HG02588 (cell line): Measurements from ENCODE around the gene PCED1B.

Experiments
- ATAC-seq: cut with Tn5 transposase; IDR thresholded peaks from one replicate; pipeline ENCODE4 v1.9.1; 2021; ENCODE audit warnings: mild to moderate bottlenecking, moderate library complexity; ENCODE audit not compliant: unreplicated experiment

PCED1B gene

DNA sequence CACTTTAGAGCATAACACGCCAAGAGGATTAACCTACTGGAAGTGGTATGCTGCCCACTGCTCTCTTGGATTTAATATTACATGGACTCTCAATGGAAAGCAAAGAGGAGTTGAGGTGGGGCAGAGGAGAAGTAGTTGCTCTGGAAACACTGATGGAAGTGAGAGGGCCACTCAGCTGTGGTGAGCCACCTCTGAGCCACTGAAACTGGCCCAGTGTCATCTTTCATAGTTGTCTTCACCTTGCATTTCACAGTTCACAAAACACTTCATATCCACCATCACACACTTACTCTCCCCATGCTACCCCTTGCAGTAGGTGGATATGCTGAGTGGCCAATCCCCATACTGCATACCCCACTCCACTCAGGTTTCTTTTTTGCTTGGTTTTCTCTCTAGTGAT, 12.2 kb upstream of the PCED1B start:
- no peak for ATAC-seq

DNA sequence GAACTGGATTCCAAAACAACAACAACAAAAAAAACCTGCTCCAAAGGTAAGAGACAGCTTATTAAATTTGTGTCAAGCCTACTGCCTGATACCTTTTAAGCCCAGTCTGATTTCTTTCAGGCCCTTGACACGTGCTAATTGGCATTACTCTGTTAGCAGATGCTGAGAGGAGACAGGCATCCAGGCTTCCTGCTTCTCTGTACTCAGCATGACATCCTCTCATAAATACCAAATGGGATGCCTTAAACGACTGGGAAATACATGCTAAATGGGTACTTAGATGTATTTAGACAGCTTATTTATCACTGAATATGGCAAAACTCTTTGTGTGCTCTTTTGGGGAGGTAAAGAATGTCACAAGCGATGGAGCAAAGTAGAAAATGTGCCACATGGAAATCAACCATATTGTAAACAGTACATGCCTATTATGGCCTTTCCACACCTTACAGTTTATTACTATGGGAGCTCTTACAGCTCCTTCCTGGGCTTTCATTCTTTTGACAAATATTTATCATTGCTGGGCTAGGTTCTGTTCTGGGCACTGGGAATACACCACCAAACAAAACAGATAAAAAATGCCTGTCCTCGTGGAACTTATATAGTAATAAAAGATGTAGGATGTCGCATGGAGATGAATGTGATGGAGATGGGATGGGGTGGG, 11.5 kb upstream of the PCED1B start:
- ATAC-seq: no peak

DNA sequence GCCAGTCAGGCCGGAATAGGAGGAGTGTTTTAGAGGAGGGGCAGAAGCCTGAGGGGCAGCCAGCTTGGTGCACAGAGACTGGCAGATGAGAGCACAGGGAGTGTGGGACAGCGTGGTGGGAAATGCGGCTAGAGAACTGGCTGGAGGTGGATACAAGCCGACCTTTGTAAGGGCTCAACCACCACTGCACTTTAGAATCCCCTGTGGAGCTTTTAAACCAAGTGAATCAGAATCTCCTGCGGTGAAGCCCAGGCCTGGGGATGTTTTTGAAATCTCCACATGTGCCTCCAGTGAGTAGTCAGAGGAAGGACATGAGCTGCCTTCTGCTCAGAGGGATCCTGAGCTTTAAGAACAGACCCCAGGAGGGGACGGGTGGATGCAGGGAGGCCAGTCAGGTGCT, 10.9 kb upstream of the PCED1B start:
- no peak for ATAC-seq

DNA sequence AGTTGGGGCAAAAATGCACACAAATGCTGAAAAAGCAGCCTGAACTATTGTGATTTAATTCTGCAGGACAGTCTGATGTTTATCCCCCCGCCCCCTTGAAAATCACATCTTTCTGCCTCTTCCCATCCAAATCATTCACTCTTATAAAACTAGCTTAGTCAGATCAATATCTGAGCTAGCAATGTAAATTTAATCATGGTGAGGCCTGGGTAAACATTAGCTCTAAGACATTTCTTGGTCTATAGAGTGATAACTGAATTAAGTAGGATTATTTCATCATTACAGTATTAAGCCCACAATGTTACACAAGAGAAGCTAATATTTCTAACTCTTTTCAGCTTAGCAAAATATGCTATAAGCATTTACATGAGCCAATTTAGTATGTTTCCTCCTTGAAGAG, 9.1 kb upstream of the PCED1B start:
- ATAC-seq: no peak

DNA sequence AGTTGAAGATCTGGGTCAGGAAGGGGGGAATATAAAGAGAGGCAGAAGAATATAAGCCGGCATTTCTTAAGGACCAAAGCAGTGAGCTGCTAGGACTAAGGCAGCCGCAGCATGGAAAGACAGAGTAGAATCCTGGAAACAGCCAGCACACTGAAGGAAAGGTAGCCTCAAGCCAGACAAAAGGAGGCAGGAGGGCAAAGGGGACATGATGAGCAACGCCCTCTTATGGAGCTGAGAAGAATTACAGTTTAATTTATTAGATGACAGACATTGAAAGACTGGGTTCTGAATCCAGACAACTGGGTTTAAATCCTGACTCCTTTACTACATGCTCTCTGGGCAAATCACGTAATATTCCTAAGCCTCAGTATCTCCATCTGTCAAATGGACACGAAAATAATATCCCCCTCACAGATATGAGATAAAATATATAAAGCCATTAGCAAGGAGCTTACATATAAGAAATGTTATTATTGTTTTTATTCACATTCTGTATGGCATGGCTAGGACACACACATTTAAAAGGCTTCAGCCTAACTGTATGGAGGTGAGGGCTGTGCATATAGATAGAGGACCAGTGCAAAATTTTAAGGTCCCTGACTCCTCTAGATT, 8.1 kb upstream of the PCED1B start:
- ATAC-seq: no peak

DNA sequence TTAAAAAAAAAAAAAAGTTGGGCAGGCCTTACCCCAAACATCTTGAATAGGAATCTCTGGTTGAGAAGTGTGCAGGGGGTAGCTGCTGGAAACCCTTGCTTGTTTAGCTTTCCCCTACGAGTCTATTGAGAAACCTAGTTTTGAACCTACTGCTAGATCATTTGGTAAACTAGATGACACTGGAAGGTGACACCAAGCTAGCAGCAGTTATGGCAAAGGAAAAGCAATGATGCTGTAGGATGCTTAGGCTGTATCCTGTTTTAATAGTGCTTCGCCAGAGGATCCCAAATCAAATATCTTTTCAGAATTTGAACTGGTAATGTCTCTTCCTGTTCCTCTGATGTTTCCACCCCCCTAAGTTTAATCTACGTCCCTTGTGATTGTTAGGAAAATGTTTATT, 5.5 kb upstream of the PCED1B start:
- no peak for ATAC-seq

DNA sequence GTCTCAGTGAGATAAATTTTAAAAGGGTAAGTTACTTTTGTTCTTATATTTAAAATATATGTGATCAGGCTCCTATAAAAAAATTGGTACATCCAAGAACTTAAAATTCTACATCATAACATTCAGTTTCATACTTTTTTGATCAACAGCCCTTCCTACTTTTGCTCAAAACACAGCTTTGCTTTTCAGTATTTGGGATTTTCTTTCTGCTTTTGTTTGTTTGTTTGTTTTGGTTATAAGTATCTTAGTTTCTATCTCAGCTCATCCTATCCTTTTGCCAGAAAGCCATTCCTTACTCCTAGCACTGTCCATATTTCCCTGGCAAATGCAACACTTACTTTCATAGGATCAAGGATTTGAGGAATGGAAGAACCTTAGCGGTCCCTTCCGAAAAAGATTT, 4.7 kb upstream of the PCED1B start:
- no peak for ATAC-seq

DNA sequence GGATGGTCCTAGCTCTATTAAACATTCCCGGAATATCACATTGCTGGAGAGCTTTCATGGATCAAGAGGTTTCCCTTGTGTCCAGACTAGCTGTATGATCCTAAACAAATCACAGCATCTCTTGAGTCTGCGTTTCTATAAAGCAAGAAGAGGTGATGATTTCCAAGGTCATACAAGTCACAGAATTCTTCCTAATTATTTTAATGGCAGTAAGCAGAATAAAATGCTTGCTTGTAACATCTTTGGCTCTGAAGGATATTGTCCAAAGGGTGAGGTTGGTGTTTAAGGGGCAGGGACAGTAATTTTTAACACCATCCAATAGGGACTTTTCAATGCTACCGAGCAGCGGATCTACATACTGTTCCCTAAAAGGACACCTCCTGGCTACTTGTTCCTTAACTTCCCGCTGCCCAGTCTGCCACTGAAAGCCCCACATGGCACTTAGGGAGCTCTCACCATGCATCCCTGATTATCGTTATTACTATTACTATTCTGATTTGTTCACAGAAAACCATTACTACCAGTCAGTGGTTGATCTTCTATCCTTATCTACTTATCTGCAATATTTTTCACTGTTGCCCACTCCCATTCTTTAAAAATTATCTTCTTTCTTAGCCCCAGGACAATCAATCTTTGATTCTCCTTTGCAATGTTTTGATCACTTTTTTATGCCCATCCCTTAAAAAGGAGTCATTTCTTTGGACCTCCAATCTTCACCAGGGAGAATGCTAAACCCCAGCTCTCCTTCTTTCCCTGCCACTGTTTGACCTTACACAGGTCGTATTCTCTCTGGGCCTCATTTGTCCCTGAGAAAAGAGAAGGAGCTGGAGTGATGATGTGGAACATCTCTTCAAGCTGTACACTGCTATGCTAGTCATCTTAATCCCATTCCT, 4.0 kb upstream of the PCED1B start:
- no peak for ATAC-seq

DNA sequence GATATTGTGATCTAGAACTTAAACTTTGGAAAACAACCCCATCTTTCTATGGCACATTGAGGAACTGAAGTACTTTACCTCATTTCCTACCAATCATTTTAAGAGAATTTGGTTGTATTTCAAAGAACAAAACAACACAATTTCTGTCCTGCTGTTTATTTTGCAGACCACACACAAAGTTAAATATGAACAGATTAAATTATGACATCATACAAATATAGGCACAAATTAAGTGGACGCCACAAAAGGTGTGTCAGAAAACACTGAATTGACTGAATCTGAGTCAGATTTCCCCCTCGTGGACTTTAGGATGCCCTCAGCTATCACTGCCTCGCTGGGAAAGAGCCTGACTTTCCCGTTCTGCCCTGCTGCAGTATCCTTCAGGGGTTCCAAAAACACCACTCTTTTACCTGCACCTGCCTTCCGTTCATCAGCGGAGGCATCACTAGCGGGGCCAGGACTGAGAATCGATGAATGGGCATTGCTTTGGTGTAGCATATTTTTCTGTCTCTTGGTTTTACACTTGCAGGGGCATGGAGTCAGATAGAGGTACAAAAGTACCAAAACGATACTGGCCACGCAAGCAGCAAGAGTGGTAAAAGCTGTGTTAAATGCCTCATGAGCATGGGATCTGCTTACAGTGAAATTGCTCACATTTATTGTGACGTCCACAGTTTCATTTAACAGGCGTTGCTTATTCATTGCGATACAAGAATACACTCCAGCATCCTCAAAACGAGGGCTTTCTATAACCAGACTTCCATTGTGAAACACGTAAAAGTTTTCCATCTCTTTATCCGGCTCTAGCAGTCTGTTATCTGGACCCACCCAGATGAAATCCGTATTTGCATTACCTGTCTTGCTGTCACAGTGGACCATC, 2.0 kb upstream of the PCED1B start:
- no peak for ATAC-seq

DNA sequence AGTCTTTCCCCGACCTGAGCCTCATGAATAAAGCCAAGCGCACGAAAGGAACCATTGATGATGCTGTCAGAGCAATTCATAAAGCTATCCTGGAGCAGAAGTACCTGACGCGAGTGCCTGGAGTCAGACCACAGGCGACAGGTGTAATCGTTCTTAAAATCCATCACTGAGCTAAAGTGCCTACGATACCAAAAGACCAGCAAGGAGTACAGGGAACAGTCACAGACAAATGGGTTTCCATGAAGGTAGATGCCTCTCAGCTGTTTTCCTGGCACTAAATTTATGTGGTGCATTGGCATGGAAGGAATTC, 1.4 kb upstream of the PCED1B start:
- ATAC-seq: no peak

DNA sequence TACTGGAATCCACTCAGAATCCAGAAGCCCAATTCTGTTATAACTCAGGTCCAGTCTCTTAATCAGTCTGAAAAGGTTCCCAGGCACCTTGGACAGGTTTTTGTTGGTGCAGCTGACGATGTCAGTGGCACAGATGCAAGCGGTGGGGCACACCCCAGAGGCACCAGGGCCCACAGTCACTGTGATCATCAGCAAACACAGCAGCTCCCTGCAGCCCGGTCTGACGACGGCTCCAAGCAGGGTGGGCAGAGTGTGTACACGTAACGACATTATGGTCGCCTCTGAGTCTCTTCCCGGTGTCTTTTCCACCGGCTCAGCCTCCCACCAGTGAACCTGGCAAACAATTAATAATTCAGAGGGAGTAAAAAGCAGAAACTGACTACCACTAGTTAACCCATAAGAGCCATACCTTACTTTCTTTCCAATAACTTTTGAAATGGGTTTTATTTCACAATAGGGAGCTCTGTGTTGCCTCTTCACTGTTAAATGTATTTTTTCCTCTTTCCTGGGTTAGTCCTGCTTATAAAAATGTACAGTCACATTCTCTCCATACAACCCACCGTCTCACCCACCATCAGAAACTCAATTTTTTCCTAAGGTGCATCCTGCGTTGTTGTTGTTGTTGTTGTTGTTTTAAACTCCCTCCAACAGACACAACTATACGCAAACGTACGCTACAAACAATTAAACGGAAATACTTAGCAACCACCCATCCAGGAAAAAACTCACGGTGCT, 521 bp upstream of the PCED1B start:
- no peak for ATAC-seq

DNA sequence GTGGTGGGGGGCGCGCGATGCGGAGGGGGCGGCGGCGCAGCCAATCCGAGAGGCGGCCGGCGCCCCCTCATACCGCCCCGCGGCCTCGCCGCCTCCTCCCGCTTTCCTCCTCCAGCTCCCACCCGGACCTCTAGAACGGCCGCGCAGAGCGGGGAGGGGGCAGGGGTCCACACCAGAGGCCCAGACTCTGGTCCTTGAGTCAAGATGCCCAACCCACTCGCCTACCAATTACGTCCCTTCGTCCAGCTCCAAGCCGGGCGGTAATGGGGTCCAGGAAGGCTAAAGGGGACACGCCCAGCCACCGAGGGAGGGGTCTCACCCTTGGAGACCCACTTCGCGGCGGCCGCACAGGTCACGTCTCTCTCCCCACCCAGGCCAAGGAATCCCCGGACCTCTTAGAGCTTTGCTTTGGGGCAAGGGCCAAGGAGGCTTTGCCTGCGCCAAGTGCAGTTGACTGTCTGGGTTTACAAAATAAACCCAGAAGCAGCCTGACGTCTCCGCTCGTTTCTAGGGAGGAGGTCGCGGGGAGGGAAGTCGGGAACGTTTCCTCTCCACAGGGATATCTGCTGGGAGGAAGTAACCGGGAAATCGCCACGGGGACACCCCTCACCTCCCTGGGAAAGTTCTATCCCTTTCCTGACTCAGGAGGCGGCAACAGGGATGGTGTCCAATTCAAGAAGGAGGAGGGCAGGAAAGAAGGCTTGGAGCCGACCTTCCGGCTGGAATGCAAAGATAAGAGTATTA, 732 bp downstream of the PCED1B start:
- ATAC-seq: peak; percentile 29

DNA sequence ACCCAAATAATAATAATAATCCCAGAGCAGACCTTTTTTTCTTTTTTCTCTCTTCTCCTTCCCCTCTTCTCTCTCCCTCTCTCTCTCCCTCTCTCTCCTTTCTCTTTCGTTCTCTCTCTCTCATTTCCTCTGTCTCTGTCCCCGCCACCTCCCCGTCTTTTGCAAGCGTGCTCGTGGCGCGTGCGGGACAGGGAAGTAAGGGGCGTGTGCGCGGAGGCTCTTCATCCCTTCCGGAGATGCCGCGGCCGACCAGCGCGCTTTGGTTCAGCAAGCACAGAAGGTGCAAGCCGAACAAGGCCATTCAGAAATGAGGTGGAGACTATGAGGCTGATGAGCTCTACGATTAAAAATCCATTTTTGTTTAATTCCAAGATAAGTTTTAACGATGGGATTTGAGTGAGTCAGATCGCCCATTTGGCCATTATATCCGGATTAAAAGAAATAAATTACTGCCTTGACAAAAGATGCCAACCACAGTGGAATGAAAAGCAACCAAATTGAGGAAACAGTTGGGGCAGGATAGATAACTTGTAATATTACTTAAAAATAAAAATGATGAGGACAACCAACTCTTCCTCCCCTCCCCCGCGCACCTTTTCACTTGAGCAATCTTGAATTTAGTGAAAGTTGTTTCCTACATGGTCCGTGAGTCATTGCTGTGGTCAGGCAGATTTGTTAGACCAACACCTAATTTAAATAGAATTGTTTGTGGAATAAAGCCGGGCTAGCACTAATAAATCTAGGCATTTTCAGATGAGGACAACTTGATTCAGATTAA, 1.5 kb downstream of the PCED1B start:
- ATAC-seq: no peak

DNA sequence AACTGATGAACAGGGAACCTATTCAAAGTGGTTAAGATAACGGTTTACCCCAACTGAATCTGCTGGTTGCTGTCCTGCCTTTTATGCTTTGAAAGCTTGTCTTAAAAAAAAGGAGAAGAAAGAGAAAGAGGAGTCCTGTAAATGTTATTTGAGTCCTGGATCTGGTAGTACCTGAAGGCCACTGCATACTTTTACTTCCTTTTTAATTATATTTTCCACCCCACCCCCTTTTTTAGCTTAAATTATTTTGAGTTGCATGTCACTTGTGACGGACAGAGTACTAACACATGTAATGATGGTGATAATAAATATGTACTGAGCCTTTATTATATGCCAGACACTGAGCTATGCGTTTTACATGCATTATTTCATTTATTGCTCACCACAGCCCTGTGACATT, 2.9 kb downstream of the PCED1B start:
- no peak for ATAC-seq

DNA sequence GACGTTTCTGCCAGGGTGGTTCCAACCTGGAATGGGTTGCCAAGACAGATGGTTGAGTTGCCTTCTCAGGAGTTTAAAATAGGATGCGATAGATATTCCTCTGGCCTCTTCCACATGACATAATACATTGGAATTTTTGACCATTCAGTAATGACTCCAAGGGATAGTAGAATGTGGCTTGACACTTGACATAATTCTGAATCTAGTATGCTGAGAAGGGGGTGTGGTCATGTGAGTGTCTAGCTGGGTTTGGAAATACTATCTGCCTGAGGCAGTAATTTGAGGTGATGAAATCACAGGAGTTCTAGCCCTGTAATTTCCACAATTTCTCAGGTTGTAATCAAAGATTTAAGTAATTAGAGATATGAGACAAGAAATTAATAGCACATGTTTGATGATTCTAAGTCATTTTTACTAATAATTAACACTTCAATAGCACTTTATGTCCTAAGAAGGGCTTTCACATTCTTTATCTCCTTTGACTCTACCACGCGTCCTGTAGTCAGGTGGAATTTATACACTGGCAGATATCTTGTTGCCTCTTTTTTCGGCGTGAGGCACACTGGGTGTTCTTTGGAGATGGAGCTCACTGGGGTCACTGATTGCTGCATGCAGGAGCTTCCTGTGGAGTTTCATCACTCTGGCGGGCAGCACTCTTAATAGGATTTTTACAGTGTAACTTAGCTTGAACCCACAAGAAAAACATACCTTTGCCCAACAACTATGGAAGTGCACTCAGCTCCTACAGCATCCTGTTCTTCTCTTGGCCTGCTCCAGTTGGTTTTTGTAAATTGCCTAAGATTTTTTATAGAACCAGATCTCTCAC, 3.6 kb downstream of the PCED1B start:
- no peak for ATAC-seq

DNA sequence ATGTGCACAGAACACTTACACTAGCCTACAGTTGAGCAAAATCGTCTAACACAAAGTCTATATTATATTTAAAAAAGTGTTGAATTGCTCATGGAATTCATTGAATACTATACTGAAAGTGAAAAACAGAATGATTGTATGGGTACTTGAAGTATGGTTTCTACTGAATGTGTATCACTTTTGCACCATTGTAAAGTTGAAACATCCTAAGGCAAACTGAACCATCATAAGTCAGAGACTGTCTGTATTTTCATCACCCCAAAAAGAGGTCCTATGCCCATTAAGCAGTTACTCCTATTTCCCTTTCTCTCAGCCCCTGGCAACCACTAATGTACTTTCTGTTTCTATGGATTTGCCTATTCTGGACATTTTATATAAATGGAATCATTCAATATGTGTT, 4.8 kb downstream of the PCED1B start:
- no peak for ATAC-seq

DNA sequence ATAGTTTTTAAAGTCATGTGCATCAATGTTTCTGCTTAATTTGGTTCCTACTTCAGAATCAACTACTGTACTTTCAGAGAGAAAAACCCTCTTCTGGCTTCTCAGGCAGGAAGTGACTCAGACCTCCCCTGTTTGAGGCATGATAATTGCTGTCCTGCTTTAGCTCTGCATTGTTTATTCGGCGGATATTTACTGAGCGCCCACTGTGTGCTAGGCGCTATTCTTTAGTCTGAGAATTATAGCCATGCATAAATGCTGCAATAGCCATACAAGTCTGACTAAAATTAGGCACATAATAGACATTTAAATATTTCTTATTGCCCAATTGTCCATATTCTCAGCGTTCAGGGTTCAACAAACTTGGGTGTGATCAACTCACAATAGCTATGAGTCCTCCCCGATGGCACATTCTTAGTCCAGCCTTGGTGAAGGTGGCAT, 6.4 kb downstream of the PCED1B start:
- no peak for ATAC-seq

DNA sequence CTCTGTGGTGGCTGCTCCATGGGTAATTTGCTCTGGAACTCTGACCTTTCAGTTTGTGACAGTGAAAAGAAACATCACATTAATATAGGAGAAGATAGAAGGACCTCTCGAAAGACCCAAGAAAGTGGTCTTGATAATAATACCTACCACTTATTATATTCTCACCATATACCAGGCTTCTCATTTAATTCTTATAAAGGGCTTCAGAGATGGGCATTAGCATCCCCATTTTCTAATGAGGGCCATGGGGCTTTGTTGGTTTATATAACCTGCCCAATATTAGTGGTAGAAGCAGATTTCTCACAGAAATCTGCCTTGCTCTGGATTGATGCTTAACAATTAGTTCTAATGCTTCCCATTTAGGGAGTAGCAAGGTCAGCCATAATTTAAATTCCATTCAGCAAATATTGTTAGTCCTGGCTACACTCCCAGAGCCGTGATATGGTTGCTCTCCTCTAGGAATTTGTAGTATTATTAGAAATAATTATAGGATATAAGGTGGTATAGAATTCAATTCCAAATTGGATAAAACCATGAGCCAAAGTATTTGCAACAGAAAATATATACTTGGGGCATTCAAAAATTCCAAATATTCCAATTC, 7.8 kb downstream of the PCED1B start:
- no peak for ATAC-seq
